Heart left ventricle (tissue), 16 donors: ENCODE data around the gene IL6ST. TPM values are rescaled to one million over a fixed set of nuclear protein-coding genes. Genes with fewer than 3 reads are reported as not detected.

Experiments
- ATAC-seq, 4 donors: fragments of 200-7000 bp; cut with Tn5 transposase; one replicate each; pipeline ENCODE4 v1.9.1; 2020 to 2022; ENCODE audit warnings: moderate library complexity in 4 of 4, mild to moderate bottlenecking in 3 of 4, moderate number of reproducible peaks in 1 of 4
- DNase-seq, 5 donors: peaks; one replicate each; pipeline ENCODE4 v3.0.0-alpha.2; 2020
- H3K27ac ChIP-seq, 12 donors: fragments of 200-600 bp; sonication (generic) in 4 of 12; one replicate each; pipeline versions ENCODE4 v1.5.0 to v1.8.0; 2016 to 2022; ENCODE audit warnings: mild to moderate bottlenecking in 2 of 12
- H3K27me3 ChIP-seq, 9 donors: fragments of 200-600 bp; sonication (generic) in 2 of 9; one replicate each; pipeline versions ENCODE4 v1.5.1 to v1.8.0; 2016 to 2022; ENCODE audit warnings: mild to moderate bottlenecking in 3 of 9
- H3K36me3 ChIP-seq, 9 donors: fragments of 200-600 bp; sonication (generic) in 2 of 9; one replicate each; pipeline versions ENCODE4 v1.5.0 to v1.8.0; 2018 to 2022; ENCODE audit warnings: mild to moderate bottlenecking in 2 of 9
- H3K4me1 ChIP-seq, 12 donors: fragments of 200-600 bp; sonication (generic) in 4 of 12; one replicate each; pipeline versions ENCODE4 v1.5.0 to v1.8.0; 2016 to 2022; ENCODE audit warnings: mild to moderate bottlenecking in 3 of 12
- H3K4me3 ChIP-seq, 12 donors: fragments of 200-600 bp; sonication (generic) in 4 of 12; one replicate each; pipeline versions ENCODE4 v1.5.0 to v1.8.0; 2017 to 2022; ENCODE audit warnings: mild to moderate bottlenecking in 9 of 12, moderate library complexity in 4 of 12
- H3K9me3 ChIP-seq, 12 donors: fragments of 200-600 bp; sonication (generic) in 4 of 12; one replicate each; pipeline versions ENCODE4 v1.5.0 to v1.8.0; 2016 to 2022; ENCODE audit warnings: mild to moderate bottlenecking in 1 of 12
- POLR2A ChIP-seq, 2 donors: fragments of 450-650 bp; IDR thresholded peaks; one replicate each; pipeline ENCODE4 v1.6.1; 2017; ENCODE audit warnings: antibody characterized with exemption in 2 of 2, mild to moderate bottlenecking in 2 of 2, moderate library complexity in 2 of 2
- WGBS, 4 donors: extraction: QIAGEN DNeasy Blood & Tissue Kit in 2 of 4; methylation state at CpG; one replicate each; pipeline versions ENCODE4 v1.1.5 to v1.1.7; 2013 to 2018; 5-methylcytosine and 5-hydroxymethylcytosine counted together
- intact Hi-C, 10 donors: fragments of 100-400 bp; cut with DNase I; formaldehyde crosslinking; loops; one replicate each; pipeline versions ENCODE4 v1.11.1 to v1.14.2; 2022
- polyA plus RNA-seq, 2 donors: library from polyadenylated mRNA; stranded (reverse); fragments of 200-250 nt; gene quantifications; one replicate each; pipeline ENCODE4 v1.2.3, GENCODE V29; 2013
- total RNA-seq, 9 donors: library from RNA; depleted of rRNA in 2 of 9; stranded (reverse); fragments of >200 nt in 2 of 9; fragmentation: NEBNext Ultra II Directional in 3 of 9; extraction: Animal tissue kit (Norgen Biotek cat#: 25700) in 3 of 9; gene quantifications; one replicate each; pipeline versions ENCODE4 v1.1.0 to v1.2.4, GENCODE V29; 2016 to 2023
- TF ChIP-seq, protein P1 (sequence below), 12 donors: fragments of 200-600 bp; sonication (generic) in 4 of 12; IDR thresholded peaks; one replicate each; pipeline versions ENCODE4 v1.5.0 to v1.8.0; 2018 to 2022; ENCODE audit warnings: antibody characterized with exemption in 12 of 12, mild to moderate bottlenecking in 5 of 12
- donor health status: ischemic (EF 13 %, LVEDD 7.1; RV severe dilation, severe dysfunction).
- donor health status: healthy with polysubstance abuse.
- donor health status: DM: no; HTN: yes; CAD: no.
- donor health status: DM: no; HTN: no; CAD: no.
- donor health status: ischemic (EF 25% LVEDD 6.9; RV normal size, moderate dysfunction).
- donor health status: ischemic (EF 25% LVEDD 5.7; RV mildly dilated, moderate dysfunction).
- donor health status: healthy.
- donor health status: DM: yes; HTN: yes; CAD: no.
- donor health status: ischemic (EF 35%, LVEDD 5.7; RV mildly dilated, moderate dysfunction).
- donor health status: nonischemic (EF 11% LVEDD 7.7; RV severe dilation, severe dysfunction).
- donor health status: DM: yes; HTN: yes; CAD: no.
- donor health status: PGD.
- donor health status: ischemic (EF 29% LVEDD 5.4; RV normal size, mild dysfunction).
- donor health status: nonischemic (EF 23%, LVEDD 6.1; RV moderate dilation, normal function).

The IL6ST gene
- total and polyA plus RNA-seq, 11 donors, result 24.6 to 239 (median 152) TPM

DNA sequence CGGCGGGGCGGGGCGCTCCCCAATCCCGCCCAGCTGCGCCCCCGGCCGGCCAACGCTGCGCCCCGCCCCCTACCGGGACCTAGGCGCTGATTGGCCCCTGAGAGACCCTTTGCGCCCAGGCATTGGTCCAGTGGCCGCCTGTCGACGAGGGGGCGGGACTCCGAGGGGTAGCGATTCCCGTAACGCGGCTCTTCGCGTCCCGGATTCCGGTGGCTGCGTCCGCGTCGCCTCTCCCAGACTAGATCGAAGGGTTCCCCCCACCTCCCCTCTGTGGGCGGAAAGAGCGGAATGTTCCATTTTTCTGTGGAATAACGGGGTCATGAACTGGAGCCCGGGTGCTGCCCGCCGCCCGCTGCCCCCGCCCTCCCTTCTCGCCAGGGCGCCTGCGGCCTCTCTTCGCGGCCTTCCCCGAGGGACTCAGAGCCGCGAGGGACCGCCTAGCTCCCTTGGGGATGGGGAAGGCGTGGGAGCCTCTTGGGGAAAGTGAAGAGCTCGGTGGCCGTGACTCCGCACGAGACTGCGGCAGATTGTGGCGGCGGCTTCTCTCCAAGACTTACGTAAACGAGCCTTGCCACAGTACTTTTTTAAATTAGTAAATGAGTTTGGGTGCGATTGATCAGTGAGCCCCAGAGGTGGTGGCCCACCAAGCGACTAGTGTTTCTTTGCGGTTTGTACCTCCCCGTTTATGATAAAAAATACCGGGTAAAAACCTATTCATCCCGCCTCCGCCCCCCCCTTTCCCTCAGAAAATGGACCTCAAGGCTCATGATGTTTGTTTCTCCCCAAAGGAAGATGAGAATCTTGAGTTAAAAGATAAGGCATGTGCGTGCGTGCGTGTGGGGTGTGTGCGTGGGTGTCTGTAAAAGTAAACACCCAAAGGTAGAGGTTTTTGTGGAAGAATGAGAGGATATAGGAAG is 493 bp upstream of the IL6ST start:
- intact Hi-C loops, result loop anchor here in 7 of 10 donors (1.0 to 10.0 kb wide), 10 partner anchors 47 to 1180 kb away; partner anchors contain the start of gene GPBP1 (in 1 of the 7)
- DNase-seq (peak; percentile 98 to 99 (median 99)), ATAC-seq (peak; percentile 98 to 99 (median 98))
- H3K36me3 ChIP-seq, result no peaks in the 10 kb centered on the region
- H3K9me3 ChIP-seq, result peaks cover 0 to 5% (median 0%) of the 10 kb centered on the region in 12 donors
- H3K4me1 ChIP-seq, result peaks cover 3 to 41% (median 23%) of the 10 kb centered on the region in 12 donors
- H3K4me3 ChIP-seq, result peak overlapping the region; percentile 55 to 95 (median 82)
- H3K27ac ChIP-seq, result peak overlapping the region; percentile 98 to 100 (median 99)
- no peaks in the 10 kb centered on the region for H3K27me3 ChIP-seq
- WGBS, 4 donors, result 0 to 1% (median 0%) methylated on average over 35 to 70 of the region's 70 CpGs
- TF ChIP-seq POLR2A (IDR thresholded peaks at IDR 0.05), result peak in 1 of 2 donors; percentile 76
- TF ChIP-seq, protein P1, sequence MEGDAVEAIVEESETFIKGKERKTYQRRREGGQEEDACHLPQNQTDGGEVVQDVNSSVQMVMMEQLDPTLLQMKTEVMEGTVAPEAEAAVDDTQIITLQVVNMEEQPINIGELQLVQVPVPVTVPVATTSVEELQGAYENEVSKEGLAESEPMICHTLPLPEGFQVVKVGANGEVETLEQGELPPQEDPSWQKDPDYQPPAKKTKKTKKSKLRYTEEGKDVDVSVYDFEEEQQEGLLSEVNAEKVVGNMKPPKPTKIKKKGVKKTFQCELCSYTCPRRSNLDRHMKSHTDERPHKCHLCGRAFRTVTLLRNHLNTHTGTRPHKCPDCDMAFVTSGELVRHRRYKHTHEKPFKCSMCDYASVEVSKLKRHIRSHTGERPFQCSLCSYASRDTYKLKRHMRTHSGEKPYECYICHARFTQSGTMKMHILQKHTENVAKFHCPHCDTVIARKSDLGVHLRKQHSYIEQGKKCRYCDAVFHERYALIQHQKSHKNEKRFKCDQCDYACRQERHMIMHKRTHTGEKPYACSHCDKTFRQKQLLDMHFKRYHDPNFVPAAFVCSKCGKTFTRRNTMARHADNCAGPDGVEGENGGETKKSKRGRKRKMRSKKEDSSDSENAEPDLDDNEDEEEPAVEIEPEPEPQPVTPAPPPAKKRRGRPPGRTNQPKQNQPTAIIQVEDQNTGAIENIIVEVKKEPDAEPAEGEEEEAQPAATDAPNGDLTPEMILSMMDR (IDR thresholded peaks at IDR 0.05), result peak in 7 of 12 donors; percentile 16 to 59 (median 32)

DNA sequence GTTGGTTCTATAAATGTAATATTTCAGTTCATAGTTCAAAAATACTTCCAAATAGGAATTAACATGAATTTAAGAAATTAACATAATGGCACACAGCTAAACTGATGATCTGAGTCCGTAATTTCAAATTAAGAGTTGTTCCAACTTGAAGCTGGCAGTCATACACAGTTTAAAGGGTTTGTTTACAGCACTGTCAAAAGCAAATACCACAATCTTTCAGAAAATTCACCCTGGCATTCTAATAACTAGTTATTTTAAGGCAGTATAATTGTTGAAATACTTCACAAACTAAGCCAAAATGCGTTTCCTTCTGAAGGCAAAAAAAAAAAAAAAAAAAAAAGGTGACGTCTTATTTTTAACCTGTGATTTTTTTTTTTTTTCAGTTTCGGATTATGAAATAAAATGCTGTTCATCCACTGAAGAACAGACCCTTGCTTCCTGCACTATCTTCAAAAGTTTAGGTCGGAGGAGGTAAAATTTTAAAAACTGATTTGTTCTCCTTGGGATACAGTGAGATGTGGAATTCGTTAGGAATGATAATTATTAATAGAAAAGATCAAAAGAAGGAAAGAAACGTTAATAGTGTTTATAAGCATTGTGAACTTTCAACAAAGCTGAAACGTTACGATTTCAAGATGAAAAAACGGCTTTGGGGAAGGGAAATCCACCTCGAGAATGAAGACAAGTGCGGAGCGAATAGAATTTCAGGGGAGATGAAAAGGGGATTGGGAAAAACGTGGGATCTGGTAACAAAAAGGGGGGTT is 850 bp downstream of the IL6ST start:
- H3K4me1 ChIP-seq, result peaks cover 3 to 54% (median 35%) of the 10 kb centered on the region in 12 donors
- WGBS, 4 donors, result 0 to 1% (median 0%) methylated on average over 14 of the region's 14 CpGs
- no peak for DNase-seq
- H3K27ac ChIP-seq, result peak overlapping the region; percentile 98 to 100 (median 99)
- ATAC-seq, result no peak
- no peaks in the 10 kb centered on the region for H3K27me3 ChIP-seq
- no peaks in the 10 kb centered on the region for H3K36me3 ChIP-seq
- TF ChIP-seq POLR2A (IDR thresholded peaks at IDR 0.05), result no peak
- TF ChIP-seq, protein P1 (IDR thresholded peaks at IDR 0.05), result no peak
- H3K4me3 ChIP-seq, result peak overlapping the region; percentile 55 to 95 (median 82)
- intact Hi-C loops, result loop anchor here in 6 of 10 donors (2.0 to 10.0 kb wide), 7 partner anchors 57 to 1181 kb away; partner anchors contain the start of gene GPBP1 (in 1 of the 6)
- peaks cover 0 to 5% (median 0%) of the 10 kb centered on the region in 12 donors for H3K9me3 ChIP-seq

DNA sequence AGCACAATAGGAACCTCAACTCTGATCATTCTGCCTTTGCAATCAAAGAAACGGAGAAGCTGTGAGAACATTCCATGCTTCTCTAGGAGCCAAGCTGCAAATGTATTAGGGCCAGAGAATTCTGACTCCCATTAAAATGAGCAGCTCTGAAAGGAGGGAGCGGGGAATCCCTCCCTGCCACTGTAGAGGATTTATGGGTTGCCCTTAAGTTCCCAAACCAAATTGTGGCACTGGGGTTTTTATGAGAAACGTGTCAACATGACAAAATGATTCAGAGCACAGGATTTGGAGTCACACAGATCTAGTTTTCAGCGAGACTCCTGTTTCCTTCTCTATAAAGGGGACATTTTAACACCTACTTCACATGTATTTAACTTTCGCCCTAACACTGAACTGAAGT is 1.8 kb downstream of the IL6ST start:
- H3K27me3 ChIP-seq, result no peaks in the 10 kb centered on the region
- WGBS, 4 donors, result 7 to 17% (median 10%) methylated on average over 5 of the region's 5 CpGs

More for the DNA sequence above, 1.8 kb downstream of the IL6ST start:
- Histone ChIP-seq H3K27ac (peak overlapping the region; percentile 35 to 100 (median 99)), H3K36me3 (no peaks in the 10 kb centered on the region), H3K4me3 (peak overlapping the region; percentile 55 to 95 (median 82)), H3K9me3 (peaks cover 0 to 5% (median 0%) of the 10 kb centered on the region in 12 donors), H3K4me1 (peaks cover 3 to 62% (median 38%) of the 10 kb centered on the region in 12 donors)
- no peak for ATAC-seq
- TF ChIP-seq, protein P1 (IDR thresholded peaks at IDR 0.05), result no peak
- no peak for TF ChIP-seq POLR2A (IDR thresholded peaks at IDR 0.05)
- intact Hi-C loops, result loop anchor here in 5 of 10 donors (5.0 to 10.0 kb wide), 6 partner anchors 59 to 1182 kb away; partner anchors contain the start of gene GPBP1 (in 1 of the 5)
- peak in 1 of 5 donors; percentile 20 for DNase-seq
